Measurements from ENCODE around the gene C2CD2. TPM values are rescaled to one million over a fixed set of nuclear protein-coding genes. Genes with fewer than 3 reads are reported as not detected.

The C2CD2 gene
- total and polyA plus RNA-seq, 8 donors: 7.9 to 16.8 (median 11.3) TPM

DNA sequence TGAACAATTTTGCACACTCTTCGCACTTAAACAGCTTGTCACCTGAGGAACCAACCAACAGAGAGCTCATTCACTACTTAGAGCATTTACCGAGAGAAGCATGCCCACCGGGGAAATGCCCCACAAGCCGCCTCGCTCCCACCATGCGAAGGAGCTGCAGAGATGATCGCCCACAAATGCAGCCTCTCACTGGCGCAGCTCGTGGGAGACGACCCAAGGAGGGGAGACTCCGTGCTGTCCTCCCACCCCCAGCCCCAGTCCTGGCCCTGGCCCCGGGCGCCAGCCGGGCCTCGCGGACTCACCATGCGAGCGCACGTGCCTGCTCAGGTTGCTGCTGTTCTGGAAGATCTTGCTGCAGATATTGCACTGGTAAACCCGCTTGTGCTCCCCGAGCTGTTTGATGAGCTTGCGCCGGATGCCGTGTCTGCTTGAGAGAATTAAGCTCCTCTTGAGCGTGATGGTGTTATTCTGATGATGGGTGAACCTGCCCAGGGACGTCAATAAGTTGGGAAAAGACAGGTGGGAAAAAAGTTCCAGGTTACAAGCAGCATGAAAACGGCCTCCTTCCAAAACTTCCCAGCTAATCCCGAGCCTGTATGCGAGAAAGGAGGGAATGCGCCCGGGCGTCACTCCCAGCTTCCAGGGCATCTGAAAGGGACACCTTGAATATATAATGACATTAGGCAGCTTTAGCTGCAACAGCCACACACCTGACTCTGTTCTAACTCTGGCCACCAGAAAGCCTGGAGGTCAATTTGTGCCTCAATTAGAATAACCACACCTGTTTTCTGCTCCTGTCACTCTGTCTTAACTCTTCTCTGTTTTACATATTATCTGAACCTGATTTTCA, 117.4 kb downstream of the C2CD2 start:
- Histone ChIP-seq H3K4me3 (no peak overlapping the region), H3K27ac (no peak overlapping the region), H3K36me3 (peaks cover 0 to 3% (median 0%) of the 10 kb centered on the region in 3 donors), H3K27me3 (no peaks in the 10 kb centered on the region), H3K4me1 (no peaks in the 10 kb centered on the region), H3K9me3 (no peaks in the 10 kb centered on the region)
- WGBS, 2 donors: 93 to 94% methylated on average over 32 of the region's 32 CpGs
- TF ChIP-seq, protein P1, sequence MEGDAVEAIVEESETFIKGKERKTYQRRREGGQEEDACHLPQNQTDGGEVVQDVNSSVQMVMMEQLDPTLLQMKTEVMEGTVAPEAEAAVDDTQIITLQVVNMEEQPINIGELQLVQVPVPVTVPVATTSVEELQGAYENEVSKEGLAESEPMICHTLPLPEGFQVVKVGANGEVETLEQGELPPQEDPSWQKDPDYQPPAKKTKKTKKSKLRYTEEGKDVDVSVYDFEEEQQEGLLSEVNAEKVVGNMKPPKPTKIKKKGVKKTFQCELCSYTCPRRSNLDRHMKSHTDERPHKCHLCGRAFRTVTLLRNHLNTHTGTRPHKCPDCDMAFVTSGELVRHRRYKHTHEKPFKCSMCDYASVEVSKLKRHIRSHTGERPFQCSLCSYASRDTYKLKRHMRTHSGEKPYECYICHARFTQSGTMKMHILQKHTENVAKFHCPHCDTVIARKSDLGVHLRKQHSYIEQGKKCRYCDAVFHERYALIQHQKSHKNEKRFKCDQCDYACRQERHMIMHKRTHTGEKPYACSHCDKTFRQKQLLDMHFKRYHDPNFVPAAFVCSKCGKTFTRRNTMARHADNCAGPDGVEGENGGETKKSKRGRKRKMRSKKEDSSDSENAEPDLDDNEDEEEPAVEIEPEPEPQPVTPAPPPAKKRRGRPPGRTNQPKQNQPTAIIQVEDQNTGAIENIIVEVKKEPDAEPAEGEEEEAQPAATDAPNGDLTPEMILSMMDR (IDR thresholded peaks at IDR 0.05): no peak
- intact Hi-C loops (cut with DNase I): no loop called here
- no peak for DNase-seq
- no peak for ATAC-seq
- no peak for FAIRE-seq

DNA sequence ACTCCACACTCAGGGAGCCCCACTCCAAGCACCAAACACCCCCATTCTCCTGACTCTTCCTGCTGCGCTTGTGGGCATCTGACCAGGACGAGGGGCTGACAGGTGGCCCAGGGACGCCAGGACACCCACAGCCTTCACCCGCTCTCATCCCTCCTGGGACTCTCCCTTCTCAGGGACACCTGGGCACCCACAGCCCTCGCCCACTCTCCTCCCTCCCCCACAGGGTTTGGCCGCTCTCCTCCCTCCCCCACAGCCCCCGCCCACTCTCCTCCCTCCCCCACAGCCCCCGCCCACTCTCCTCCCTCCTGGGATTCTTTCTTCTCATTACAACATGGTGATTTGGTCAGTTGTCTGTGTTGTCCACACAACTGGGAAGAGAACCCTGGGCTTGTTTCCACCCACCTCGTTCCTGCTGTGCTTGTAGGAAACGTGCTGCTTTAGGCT, 118.1 kb downstream of the C2CD2 start:
- 76 to 92% methylated on average over 10 of the region's 10 CpGs for WGBS, 2 donors
- Histone ChIP-seq H3K4me1 (no peaks in the 10 kb centered on the region), H3K4me3 (no peak overlapping the region), H3K36me3 (peaks cover 0 to 3% (median 0%) of the 10 kb centered on the region in 3 donors), H3K27ac (no peak overlapping the region), H3K27me3 (no peaks in the 10 kb centered on the region), H3K9me3 (no peaks in the 10 kb centered on the region)
- TF ChIP-seq, protein P1 (IDR thresholded peaks at IDR 0.05): no peak
- no peak for DNase-seq
- intact Hi-C loops (cut with DNase I): no loop called here
- FAIRE-seq: no peak
- ATAC-seq: no peak

Other genes starting within 250 kb of the C2CD2 start
- 10 to 100 TPM in 4 of 6 donors, 1 to 10 TPM in 2; 7.7 to 18.2 (median 12.8) TPM for gene RIPK4, start 187.0 kb downstream of the C2CD2 start, total RNA-seq
- gene RIPK4, start 187.0 kb downstream of the C2CD2 start, polyA plus RNA-seq: 10 to 100 TPM in 1 of 2 donors, 1 to 10 TPM in 1; 9.4 to 16.6 TPM
- gene PRDM15, start 74.7 kb downstream of the C2CD2 start, total RNA-seq: 1 to 10 TPM; 1.6 to 3.9 (median 2.9) TPM
- 1 to 10 TPM; 3.7 to 3.9 TPM for gene PRDM15, start 74.7 kb downstream of the C2CD2 start, polyA plus RNA-seq
- gene ZBTB21, start 56.3 kb upstream of the C2CD2 start, total RNA-seq: 1 to 10 TPM; 4.8 to 9.5 (median 8.0) TPM
- 1 to 10 TPM; 2.9 to 3.2 TPM for gene ZBTB21, start 56.3 kb upstream of the C2CD2 start, polyA plus RNA-seq
- under 1 TPM in 1 of 6 donors, not detected in 5; 0.06 TPM for gene UMODL1, start 117.3 kb upstream of the C2CD2 start, total RNA-seq
- gene UMODL1, start 117.3 kb upstream of the C2CD2 start, polyA plus RNA-seq: under 1 TPM in 1 of 2 donors, not detected in 1; 0.02 TPM